ENCODE results near the gene GCNA.

DNA sequence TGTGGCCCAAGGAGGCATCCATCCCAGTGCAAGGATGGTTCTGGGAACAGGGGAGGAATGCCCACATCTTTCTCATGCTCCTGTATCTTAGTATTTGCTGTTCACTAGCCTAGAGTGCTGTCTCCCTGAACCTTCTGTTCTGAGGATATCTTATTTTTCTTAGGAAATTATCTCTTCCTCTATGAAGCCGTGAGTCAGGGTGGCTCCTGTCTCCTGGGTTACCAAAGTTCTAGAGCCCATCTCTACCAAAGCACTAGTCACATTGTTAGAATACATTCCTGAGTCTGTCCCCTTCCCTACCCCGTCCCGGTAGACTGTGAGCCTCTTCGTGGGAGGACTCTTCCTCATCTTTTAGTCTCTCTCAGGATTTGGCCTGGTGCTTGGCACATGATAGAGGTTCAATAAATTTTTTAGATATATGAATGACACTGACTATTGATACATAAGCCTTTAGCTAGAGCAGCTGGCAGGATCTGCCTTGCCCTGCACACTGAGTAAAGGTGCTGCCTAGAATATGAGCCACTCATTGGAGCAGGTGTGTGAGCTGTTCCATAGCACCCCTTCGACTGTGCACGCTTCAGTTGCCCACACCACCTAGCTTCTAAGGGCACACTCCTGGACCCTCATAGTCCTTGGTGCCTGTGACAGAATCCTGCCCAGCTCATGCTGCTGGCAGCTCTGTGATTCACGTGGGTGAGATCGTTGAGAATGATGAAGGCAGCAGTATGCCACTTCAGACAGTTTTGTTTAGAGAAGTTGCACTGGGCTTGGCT, 26.7 kb downstream of the GCNA start:
- TF ChIP-seq POLR2AphosphoS5 (IDR thresholded peaks at IDR 0.05; ENCODE audit: borderline replicate concordance, low read depth, low read length) (no peak), EZH2 (IDR thresholded peaks at IDR 0.05) (no peak)
